ENCODE results near the gene ITGB8.

- TF ChIP-seq EZH2 (IDR thresholded peaks at IDR 0.05): no peak
- TF ChIP-seq SP1 (IDR thresholded peaks at IDR 0.05; ENCODE audit: low read depth): no peak
- TF ChIP-seq CTCF (IDR thresholded peaks at IDR 0.05 in 2 of 3, conservative IDR thresholded peaks at IDR 0.05 in 1 of 3; ENCODE audit: borderline replicate concordance in 1 of 3, insufficient read depth in 1 of 3, low read depth in 2 of 3, low read length in 2 of 3): no peak
Observed at GRCh38 chr7:20459419-20459818, 128.7 kb downstream of the ITGB8 start.
